Mucosa of gallbladder (tissue), 1 donor: ENCODE results near the gene KLK15. TPM values are rescaled to one million over a fixed set of nuclear protein-coding genes. Genes with fewer than 3 reads are reported as not detected.

Experiments
- DNase-seq: peaks from one replicate; pipeline ENCODE4 v3.0.0-alpha.2; 2020; ENCODE audit warnings: low spot score
- total RNA-seq: library from RNA; stranded (reverse); gene quantifications from one replicate; pipeline ENCODE4 v1.2.1, GENCODE V29; 2021
- donor health status: DM: no; HTN: no; CAD: no.

Gene KLK15
- total RNA-seq, 1 donor from 2014 or later = not detected

GRCh38 chr19:50843701-50844221, 10.4 kb upstream of the KLK15 start:
- no peak for DNase-seq

GRCh38 chr19:50843205-50843604, 9.8 kb upstream of the KLK15 start:
- DNase-seq = no peak

DNA sequence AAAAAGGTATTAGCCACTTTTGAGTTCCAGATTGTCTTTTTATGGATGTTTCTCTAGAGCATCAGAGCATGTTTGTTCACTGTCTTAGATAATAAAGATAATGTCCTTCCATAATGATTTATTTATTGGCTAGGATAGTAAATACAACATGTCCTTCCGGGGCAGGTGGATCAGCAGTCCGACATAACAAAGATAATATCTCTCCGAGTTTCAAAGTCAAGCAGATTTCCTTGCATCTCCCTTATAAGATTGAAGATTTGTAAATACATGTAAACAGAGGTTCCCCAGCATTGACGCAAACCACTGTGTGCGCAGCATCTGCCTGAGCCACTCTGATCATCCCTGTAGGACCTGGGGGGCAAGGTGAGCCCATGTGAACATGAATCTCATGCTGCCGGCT, 8.8 kb upstream of the KLK15 start:
- no peak for DNase-seq

GRCh38 chr19:50839712-50840655, 6.6 kb upstream of the KLK15 start:
- DNase-seq = no peak

- no peak for DNase-seq
These were observed 4.9 kb upstream of the KLK15 start for GRCh38 chr19:50838239-50838638.

GRCh38 chr19:50837300-50837699, 3.9 kb upstream of the KLK15 start:
- no peak for DNase-seq

DNA sequence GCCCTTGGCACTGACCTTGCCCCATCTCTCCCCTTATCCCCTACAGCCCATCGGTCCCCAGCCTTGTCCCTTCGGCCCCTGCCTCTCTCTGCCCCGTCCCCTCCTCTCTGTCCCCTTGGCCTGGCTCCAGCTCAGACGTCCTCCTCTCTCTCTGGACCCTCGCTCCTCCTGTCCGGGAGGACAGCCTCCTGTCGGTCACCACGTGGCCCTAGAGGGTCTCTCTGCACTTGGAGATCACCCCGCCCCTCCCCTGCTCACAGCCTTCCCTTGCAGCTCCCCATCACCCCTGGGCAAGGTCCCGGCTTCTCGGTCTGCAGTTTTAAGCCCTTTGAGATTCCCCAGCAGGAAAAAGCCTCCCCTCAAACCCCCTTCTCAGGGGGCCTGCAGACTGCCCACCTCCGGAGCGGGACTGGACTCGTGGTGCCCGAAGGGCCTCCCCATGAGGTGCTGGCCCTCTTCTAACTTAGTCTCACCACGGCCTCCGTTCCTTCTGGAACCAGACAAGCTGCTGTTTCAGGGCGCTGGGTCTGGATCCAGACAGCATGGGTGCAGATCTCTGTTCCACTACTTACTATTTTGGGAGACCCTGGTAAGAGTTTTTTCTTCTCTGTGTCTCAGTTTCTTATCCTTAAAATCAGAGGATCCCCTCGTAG, 3.3 kb upstream of the KLK15 start:
- DNase-seq = no peak

GRCh38 chr19:50835785-50836542, 2.6 kb upstream of the KLK15 start:
- DNase-seq = peak; percentile 85

DNA sequence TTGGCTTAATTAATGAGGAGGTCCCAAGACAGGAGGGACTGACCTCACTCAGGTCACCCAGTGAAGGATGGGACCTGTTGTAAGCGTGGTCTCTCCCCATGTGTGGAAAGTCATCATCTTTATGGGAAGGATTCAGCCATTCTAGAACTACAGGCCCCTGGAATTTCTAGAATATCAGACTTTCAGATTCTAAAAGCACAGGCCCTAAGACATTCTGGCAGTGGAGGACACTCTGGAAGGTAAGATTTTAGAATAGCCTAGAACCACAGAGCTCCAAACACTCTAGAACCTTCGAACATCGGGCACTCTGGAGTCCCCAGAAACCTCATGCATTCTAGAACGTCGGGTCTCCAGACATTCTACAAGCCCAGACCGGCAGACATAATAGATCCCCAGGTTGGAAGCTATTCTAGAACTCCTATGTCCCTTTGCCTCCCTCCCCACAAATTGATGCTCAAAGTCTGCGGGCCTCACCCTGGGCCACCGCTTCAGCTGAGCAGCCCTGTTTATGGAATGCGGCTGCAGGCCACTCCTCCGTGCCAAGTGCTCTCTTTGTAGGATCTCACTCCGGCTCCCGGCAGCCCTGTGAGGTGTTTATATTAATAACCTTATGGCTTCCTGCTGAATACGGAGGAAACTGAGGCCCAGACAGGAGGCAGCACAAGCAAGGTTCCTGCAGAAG, 1.9 kb upstream of the KLK15 start:
- DNase-seq = no peak

GRCh38 chr19:50833802-50834167, 411 bp upstream of the KLK15 start:
- no peak for DNase-seq

GRCh38 chr19:50832666-50833065, 708 bp downstream of the KLK15 start:
- DNase-seq = no peak

GRCh38 chr19:50831026-50831396, 2.4 kb downstream of the KLK15 start:
- no peak for DNase-seq

- DNase-seq = no peak
These were observed 2.9 kb downstream of the KLK15 start for GRCh38 chr19:50830266-50831025.

DNA sequence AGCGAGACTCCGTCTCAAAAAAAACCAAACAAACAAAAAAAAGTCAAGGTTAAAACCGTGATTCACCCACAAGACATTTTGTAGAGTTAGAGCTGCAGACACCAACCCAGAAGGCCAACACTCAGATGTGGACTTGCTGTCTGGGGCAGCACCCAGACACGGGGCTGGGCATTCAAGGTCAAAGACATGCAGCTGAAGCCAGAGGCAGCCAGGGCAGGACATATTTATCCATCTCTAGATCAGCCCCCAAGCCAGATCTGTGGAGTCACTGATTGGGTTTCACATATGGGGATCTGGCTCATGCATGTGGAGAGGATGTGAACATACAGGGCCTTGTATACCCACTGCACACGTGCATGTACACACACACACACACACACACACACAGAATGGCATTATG, 3.6 kb downstream of the KLK15 start:
- no peak for DNase-seq

GRCh38 chr19:50827476-50827875, 5.9 kb downstream of the KLK15 start:
- no peak for DNase-seq

DNA sequence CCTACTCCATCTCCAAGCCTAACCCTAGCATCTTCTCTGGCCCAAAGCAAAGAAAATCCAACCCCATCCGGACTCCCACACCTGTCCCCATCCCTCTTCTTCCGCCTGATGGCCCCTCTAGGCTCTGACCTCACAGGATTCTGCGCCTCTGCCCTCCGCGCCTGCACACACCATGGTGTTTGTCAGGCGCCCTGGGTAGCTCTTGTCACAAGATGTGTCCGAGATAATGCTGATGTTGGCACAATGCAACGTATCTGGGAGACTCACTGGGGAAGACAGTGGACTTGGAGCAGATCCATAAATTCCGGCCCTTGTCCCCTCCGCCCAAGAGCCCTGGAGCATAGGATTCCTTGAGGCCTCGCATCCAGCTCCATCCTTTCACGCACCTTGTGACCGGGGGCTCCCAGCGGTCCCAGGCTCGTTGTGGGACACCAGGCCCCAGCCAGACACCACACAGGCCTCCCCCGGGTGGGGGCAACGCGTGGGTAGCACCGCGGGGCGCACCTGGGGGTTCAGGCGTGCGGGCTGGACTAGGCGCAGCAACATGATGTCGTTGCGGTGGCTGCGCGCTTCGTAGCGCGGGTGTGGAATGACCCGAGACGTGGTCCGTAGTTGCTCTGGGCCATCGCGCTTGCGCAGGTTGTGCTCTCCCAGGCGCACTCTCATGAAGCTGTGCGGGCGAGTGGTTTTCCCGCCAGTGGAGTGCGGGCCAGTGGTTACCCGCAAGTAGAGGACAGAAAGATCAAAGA, 6.7 kb downstream of the KLK15 start:
- DNase-seq = no peak

- no peak for DNase-seq
These were observed 9.9 kb downstream of the KLK15 start, which contains the start of gene KLK1 for GRCh38 chr19:50823389-50824042. Gene KLK1, minus strand, starts transcription at chr19:50823787. Its CDS starts 39 bp downstream, at chr19:50823748.

DNA sequence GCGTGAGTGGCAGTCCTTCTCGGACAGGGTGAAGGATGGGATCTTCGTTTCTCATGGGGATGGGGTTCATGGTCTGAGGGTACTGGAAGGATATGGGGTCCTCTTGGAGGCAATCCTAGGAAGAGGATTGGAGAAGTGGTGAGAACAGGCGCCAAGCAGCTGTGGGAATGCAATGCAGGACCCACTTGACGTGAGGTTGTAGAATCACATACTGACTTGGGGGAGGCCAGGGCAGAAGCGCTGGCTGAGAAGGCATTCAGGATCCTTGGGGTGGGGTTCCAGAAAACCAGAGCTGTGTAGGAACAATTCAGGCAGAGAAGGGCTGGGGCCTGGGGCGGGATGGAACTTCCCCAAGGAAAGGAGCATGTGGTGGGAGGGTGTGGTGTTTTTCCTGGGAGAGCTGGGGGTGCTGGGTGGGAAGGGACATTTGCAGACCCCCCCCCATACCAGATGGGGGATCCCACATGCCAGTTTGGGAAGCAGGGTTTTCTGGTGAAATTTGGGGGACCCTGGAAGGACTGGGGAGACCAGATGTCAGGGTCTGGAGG, 10.6 kb downstream of the KLK15 start:
- DNase-seq = no peak

- DNase-seq = no peak
These were observed 11.8 kb downstream of the KLK15 start for GRCh38 chr19:50821622-50822021.
